H1 (cell line): Measurements from ENCODE around the gene BARHL1. TPM values are rescaled to one million over a fixed set of nuclear protein-coding genes. Genes with fewer than 3 reads are reported as not detected.

Experiments
- CTCF ChIA-PET: fragments of 300-600 bp; sonication (Branson Sonifier 250); formaldehyde crosslinking; loops from one replicate; lab custom pipeline; 2021; ENCODE audit not compliant: partially characterized antibody; lab: Charles Lee
- POLR2A ChIA-PET: fragments of 300-600 bp; sonication (Branson Sonifier 250); formaldehyde crosslinking; loops from one replicate; lab custom pipeline; 2021; ENCODE audit warnings: inconsistent platforms; ENCODE audit not compliant: partially characterized antibody; lab: Charles Lee
- DNase-seq, 2 experiments: peaks; one replicate each; pipeline versions ENCODE4 v3.0.0 to v3.0.0-alpha.2; 2010 to 2022; ENCODE audit warnings: low spot score in 2 of 2, low read depth in 1 of 2, mixed read lengths in 1 of 2
- FAIRE-seq: peaks from 2 replicates; lab custom pipeline; 2011; peaks lifted over from hg19 to GRCh38; lab: Jason Lieb, UNC
- H2AFZ ChIP-seq: 2 replicates; pipeline ENCODE4 v1.8.1; 2012; ENCODE audit warnings: low read length, inconsistent platforms
- H2AK5ac ChIP-seq: 2 replicates; pipeline ENCODE4 v1.6.1; 2013; ENCODE audit warnings: low read depth, low read length
- H2BK120ac ChIP-seq: replicated peaks from 2 replicates; pipeline ENCODE3; 2013; ENCODE audit warnings: low read depth, low read length, inconsistent platforms
- H2BK12ac ChIP-seq: 2 replicates; pipeline ENCODE4 v1.6.1; 2013; ENCODE audit warnings: low read depth, low read length
- H2BK15ac ChIP-seq: 2 replicates; pipeline ENCODE4 v1.6.1; 2013; ENCODE audit warnings: low read length
- H2BK20ac ChIP-seq: 2 replicates; pipeline ENCODE4 v1.6.1; 2013; ENCODE audit warnings: low read length
- H2BK5ac ChIP-seq: 2 replicates; pipeline ENCODE4 v1.6.1; 2013; ENCODE audit warnings: low read depth, low read length
- H3K14ac ChIP-seq: 2 replicates; pipeline ENCODE4 v1.6.1; 2013; ENCODE audit warnings: inconsistent platforms; ENCODE audit not compliant: insufficient read length
- H3K18ac ChIP-seq: 2 replicates; pipeline ENCODE4 v1.6.1; 2013; ENCODE audit warnings: low read length; ENCODE audit errors: extremely low read depth
- H3K23ac ChIP-seq: 2 replicates; pipeline ENCODE4 v1.6.1; 2013; ENCODE audit warnings: inconsistent platforms; ENCODE audit not compliant: insufficient read length
- H3K23me2 ChIP-seq: 2 replicates; pipeline ENCODE4 v1.6.1; 2013; ENCODE audit warnings: low read depth, low read length
- H3K27ac ChIP-seq: 2 replicates; pipeline ENCODE4 v1.6.1; 2011; ENCODE audit warnings: low read depth, low read length, inconsistent platforms
- H3K27me3 ChIP-seq, 4 experiments: replicated peaks in 1 of 4; 1 replicate in 1 of 4; 2 replicates in 3 of 4; pipeline versions ENCODE4 v1.6.1 to v1.8.1; 2011 to 2013; ENCODE audit warnings: low read length in 3 of 4, mild to moderate bottlenecking in 3 of 4, inconsistent platforms in 2 of 4, mixed read lengths in 2 of 4, moderate library complexity in 1 of 4; ENCODE audit not compliant: control insufficient read depth in 3 of 4, insufficient read depth in 3 of 4; ENCODE audit errors: extremely low read depth in 1 of 4
- H3K36me3 ChIP-seq, 4 experiments: 2 replicates each; pipeline versions ENCODE4 v1.6.1 to v1.8.1; 2011 to 2013; ENCODE audit warnings: mild to moderate bottlenecking in 4 of 4, low read length in 3 of 4, moderate library complexity in 2 of 4, control low read depth in 1 of 4, inconsistent platforms in 1 of 4; ENCODE audit not compliant: insufficient read depth in 4 of 4, control insufficient read depth in 2 of 4
- H3K4ac ChIP-seq: replicated peaks from 2 replicates; pipeline ENCODE3; 2013; ENCODE audit warnings: low read length, low read depth, mixed read lengths, inconsistent platforms; ENCODE audit not compliant: insufficient read length
- H3K4me1 ChIP-seq, 4 experiments: replicated peaks in 1 of 4; 1 replicate in 1 of 4; 2 replicates in 3 of 4; pipeline versions ENCODE4 v1.6.1 to v1.8.1; 2011 to 2013; ENCODE audit warnings: low read length in 3 of 4, inconsistent platforms in 2 of 4, mixed read lengths in 1 of 4; ENCODE audit not compliant: insufficient read depth in 4 of 4, control insufficient read depth in 3 of 4
- H3K4me2 ChIP-seq, 2 experiments: 2 replicates each; pipeline versions ENCODE4 v1.6.1 to v1.8.1; 2011 to 2013; ENCODE audit warnings: low read depth in 2 of 2, low read length in 2 of 2, control low read depth in 1 of 2, inconsistent platforms in 1 of 2, mild to moderate bottlenecking in 1 of 2; ENCODE audit not compliant: insufficient read depth in 1 of 2
- H3K4me3 ChIP-seq, 4 experiments: fragments of 200-600, 300-600 bp in 1 of 4; sonication (generic), shearing (Covaris generic), sonication (Bioruptor Twin) in 1 of 4; 2 replicates each; pipeline versions ENCODE4 v1.5.1 to v1.8.1; 2011 to 2016; ENCODE audit warnings: low read length in 4 of 4, low read depth in 3 of 4, control low read depth in 2 of 4, inconsistent platforms in 2 of 4, mild to moderate bottlenecking in 2 of 4, mixed read lengths in 1 of 4, moderate library complexity in 1 of 4; ENCODE audit not compliant: insufficient read depth in 2 of 4; ENCODE audit errors: extremely low read depth in 1 of 4
- H3K56ac ChIP-seq: replicated peaks from 2 replicates; pipeline ENCODE3; 2013; ENCODE audit warnings: low read depth, mild to moderate bottlenecking, mixed read lengths, low read length, inconsistent platforms; ENCODE audit not compliant: insufficient read length
- H3K79me1 ChIP-seq: 2 replicates; pipeline ENCODE4 v1.6.1; 2013; ENCODE audit warnings: low read depth, low read length, control low read depth
- H3K79me2 ChIP-seq, 2 experiments: 2 replicates each; pipeline versions ENCODE4 v1.6.1 to v1.8.1; 2012 to 2013; ENCODE audit warnings: low read length in 2 of 2, mild to moderate bottlenecking in 2 of 2, inconsistent platforms in 1 of 2; ENCODE audit not compliant: insufficient read depth in 2 of 2, control insufficient read depth in 1 of 2
- H3K9ac ChIP-seq, 4 experiments: replicated peaks in 1 of 4; 1 replicate in 1 of 4; 2 replicates in 3 of 4; pipeline versions ENCODE4 v1.6.1 to v1.8.1; 2011 to 2013; ENCODE audit warnings: low read depth in 3 of 4, low read length in 3 of 4, control low read depth in 2 of 4, mild to moderate bottlenecking in 2 of 4, moderate library complexity in 2 of 4, inconsistent platforms in 1 of 4; ENCODE audit errors: extremely low read depth in 1 of 4
- H3K9me3 ChIP-seq, 2 experiments: 2 replicates each; pipeline versions ENCODE4 v1.6.1 to v1.8.1; 2012 to 2013; ENCODE audit warnings: mild to moderate bottlenecking in 2 of 2, moderate library complexity in 2 of 2, control low read depth in 1 of 2, inconsistent platforms in 1 of 2, low read depth in 1 of 2, low read length in 1 of 2, mixed read lengths in 1 of 2; ENCODE audit not compliant: insufficient read depth in 2 of 2
- H4K20me1 ChIP-seq, 2 experiments: replicated peaks in 1 of 2; 2 replicates each; pipeline versions ENCODE3 to v1.8.1; 2011 to 2013; ENCODE audit warnings: inconsistent platforms in 2 of 2, low read length in 2 of 2, mild to moderate bottlenecking in 1 of 2; ENCODE audit not compliant: insufficient read depth in 2 of 2, control insufficient read depth in 1 of 2
- H4K5ac ChIP-seq: 2 replicates; pipeline ENCODE4 v1.6.1; 2013; ENCODE audit warnings: low read length, low read depth, mixed read lengths, inconsistent platforms; ENCODE audit not compliant: insufficient read length
- H4K8ac ChIP-seq: 2 replicates; pipeline ENCODE4 v1.8.0; 2013; ENCODE audit warnings: mild to moderate bottlenecking, moderate library complexity, low read length, inconsistent platforms; ENCODE audit not compliant: insufficient read depth; ENCODE audit errors: extremely low read depth
- H4K91ac ChIP-seq: replicated peaks from 2 replicates; pipeline ENCODE3; 2013; ENCODE audit warnings: low read length, mixed read lengths, inconsistent platforms; ENCODE audit not compliant: insufficient read length
- CEBPB ChIP-seq: IDR thresholded peaks from 2 replicates; pipeline ENCODE4 v1.6.1; 2012; ENCODE audit warnings: low read depth, low read length
- CREB1 ChIP-seq: IDR thresholded peaks from 2 replicates; pipeline ENCODE4 v1.6.1; 2012; ENCODE audit warnings: inconsistent platforms
- EGR1 ChIP-seq: IDR thresholded peaks from 2 replicates; pipeline ENCODE4 v1.6.1; 2011; ENCODE audit warnings: low read depth, low read length, borderline replicate concordance
- EP300 ChIP-seq, 2 experiments: IDR thresholded peaks; 1 replicate in 1 of 2; 2 replicates in 1 of 2; pipeline ENCODE4 v1.6.1; 2011 to 2012; ENCODE audit warnings: low read depth in 2 of 2, low read length in 2 of 2, mild to moderate bottlenecking in 2 of 2, borderline replicate concordance in 1 of 2, inconsistent platforms in 1 of 2, moderate library complexity in 1 of 2
- KDM1A ChIP-seq: fragments of 200-600, 300-600 bp; sonication (generic); IDR thresholded peaks from 2 replicates; pipeline ENCODE4 v1.7.1; 2016; ENCODE audit warnings: mild to moderate bottlenecking, low read length, borderline replicate concordance
- MAFK ChIP-seq: IDR thresholded peaks from 2 replicates; pipeline ENCODE4 v1.6.1; 2012; ENCODE audit warnings: low read depth, mild to moderate bottlenecking, improper control_type of control experiment, low read length
- PHF8 ChIP-seq: fragments of 200-600 bp; sonication (generic); conservative IDR thresholded peaks from 2 replicates; pipeline ENCODE4 v1.7.1; 2012; ENCODE audit warnings: low read depth, mild to moderate bottlenecking, inconsistent platforms, low read length, moderate library complexity
- RBBP5 ChIP-seq: IDR thresholded peaks from 2 replicates; pipeline ENCODE4 v1.7.1; 2012; ENCODE audit warnings: low read depth, mild to moderate bottlenecking, inconsistent platforms, low read length, moderate library complexity, borderline replicate concordance
- SP2 ChIP-seq: IDR thresholded peaks from 2 replicates; pipeline ENCODE4 v1.6.1; 2012; ENCODE audit warnings: mild to moderate bottlenecking, low read length, inconsistent platforms
- SUZ12 ChIP-seq: fragments of 200-600 bp; sonication (generic); IDR thresholded peaks from 2 replicates; pipeline ENCODE4 v1.6.1; 2012; ENCODE audit warnings: mild to moderate bottlenecking, inconsistent platforms, low read length, moderate library complexity, mixed read lengths
- TBP ChIP-seq: IDR thresholded peaks from 2 replicates; pipeline ENCODE4 v1.6.1; 2011; ENCODE audit warnings: low read depth, low read length, improper control_type of control experiment
- TCF12 ChIP-seq: IDR thresholded peaks from 2 replicates; pipeline ENCODE4 v1.6.1; 2011; ENCODE audit warnings: low read depth, mild to moderate bottlenecking, low read length
- TEAD4 ChIP-seq: IDR thresholded peaks from 2 replicates; pipeline ENCODE4 v1.6.1; 2012; ENCODE audit warnings: low read depth, low read length, inconsistent platforms, mixed read lengths
- ZNF274 ChIP-seq: IDR thresholded peaks from 2 replicates; pipeline ENCODE4 v1.7.0; 2012; ENCODE audit warnings: low read length, borderline replicate concordance; ENCODE audit errors: extremely low read depth
- WGBS, 2 experiments: shearing (Covaris generic) in 1 of 2; methylation state at CpG; one replicate each; pipeline versions ENCODE4 v1.1.6 to v1.1.7; 2013 to 2015; ENCODE audit warnings: low lambda C conversion rate in 2 of 2, mixed read lengths in 2 of 2, inconsistent platforms in 1 of 2, low coverage in 1 of 2, missing lambda C conversion rate in 1 of 2; ENCODE audit not compliant: insufficient replicate concordance in 2 of 2, insufficient coverage in 1 of 2, insufficient read length in 1 of 2; ENCODE audit errors: extremely low coverage in 1 of 2, missing lambda C conversion rate in 1 of 2; 5-methylcytosine and 5-hydroxymethylcytosine counted together
- polyA plus RNA-seq, 7 experiments: library from polyadenylated mRNA; depleted of rRNA in 3 of 7; stranded (reverse) in 5 of 7; unstranded in 2 of 7; fragments of >200 nt in 5 of 7; fragments of 200-250 nt in 2 of 7; gene quantifications; 1 replicate in 5 of 7; 2 replicates in 1 of 7; 4 replicates in 1 of 7; pipeline versions ENCODE4 v1.2.1 to v1.2.3, GENCODE V29; 2011 to 2013; ENCODE audit warnings: missing spikeins in 2 of 7, mixed read lengths in 2 of 7
- total RNA-seq: library from RNA; stranded (reverse); fragmentation: NEBNext Ultra II Directional; extraction: Animal tissue kit (Norgen Biotek cat#: 25700); gene quantifications from 2 replicates; pipeline ENCODE4 v1.2.1, GENCODE V29; 2021

Gene BARHL1
- total and polyA plus RNA-seq, 2 of the 8 experiments (the other 6 are each of a cell fraction or from before 2014, with no cell fraction given), result not detected

- no peak overlapping the region for H3K4ac ChIP-seq
- no peak overlapping the region for H2BK12ac ChIP-seq
- H3K14ac ChIP-seq, result no peak overlapping the region
- H3K79me1 ChIP-seq, result no peaks in the 10 kb centered on the region; the same call in 1 of the 2 replicates
- FAIRE-seq (no peak), DNase-seq (no peak)
- H3K9me3 ChIP-seq, result no peaks in the 10 kb centered on the region
- no peaks in the 10 kb centered on the region for H3K23me2 ChIP-seq
- no peak overlapping the region for H2AFZ ChIP-seq
- H2BK15ac ChIP-seq, result no peak overlapping the region
- H3K56ac ChIP-seq, result no peak overlapping the region
- no peak overlapping the region for H4K5ac ChIP-seq
- H2BK20ac ChIP-seq, result no peak overlapping the region
- WGBS, 2 experiments, result 86% methylated on average over 7 of the region's 7 CpGs; no CpG with 5 or more reads in 1 of the 2 experiments
- H2AK5ac ChIP-seq, result no peak overlapping the region
- H3K4me2 ChIP-seq, result no peak overlapping the region
- H4K20me1 ChIP-seq, result peaks cover 3% of the 10 kb centered on the region in 2 experiments
- H3K23ac ChIP-seq, result no peak overlapping the region
- ChIA-PET POLR2A (no interaction called here), CTCF (interaction anchor here (0.9 to 3.9 kb wide), 2 partner anchors 12 to 270 kb away, joined by 3 to 16 read pairs; no protein-coding TSS in a partner anchor)
- H3K18ac ChIP-seq, result no peak overlapping the region
- no peak overlapping the region for H2BK120ac ChIP-seq
- 0 out of 7 replicates have a peak, but pooled peaks cover 0 to 3% (median 0%) of the 10 kb centered on the region in 4 experiments for H3K4me1 ChIP-seq
- H4K91ac ChIP-seq, result no peak overlapping the region
- H3K79me2 ChIP-seq, result no peaks in the 10 kb centered on the region
- peaks cover 3 to 21% (median 14%) of the 10 kb centered on the region in 4 experiments; a peak in 7 of 8 replicates for H3K36me3 ChIP-seq
- H3K27me3 ChIP-seq, result no peaks in the 10 kb centered on the region
- H3K4me3 ChIP-seq, result no peak overlapping the region
- H2BK5ac ChIP-seq, result no peak overlapping the region
- H3K27ac ChIP-seq, result no peak overlapping the region
- no peak overlapping the region for H3K9ac ChIP-seq
- no peak overlapping the region for H4K8ac ChIP-seq
- TF ChIP-seq RBBP5, result no peak
- no peak for TF ChIP-seq EP300 (IDR thresholded peaks at IDR 0.05; ENCODE audit: borderline replicate concordance in 1 of 2, low read depth in 2 of 2, low read length in 2 of 2)
- no peak for TF ChIP-seq TBP
- TF ChIP-seq KDM1A, result no peak
- TF ChIP-seq CREB1, result no peak
- no peak for TF ChIP-seq PHF8
- TF ChIP-seq ZNF274, result no peak
- TF ChIP-seq TEAD4, result no peak
- TF ChIP-seq SUZ12, result no peak
- no peak for TF ChIP-seq SP2
- no peak for TF ChIP-seq CEBPB
- no peak for TF ChIP-seq EGR1
- TF ChIP-seq TCF12, result no peak
- no peak for TF ChIP-seq MAFK
These were observed 50.2 kb downstream of the BARHL1 start for GRCh38 chr9:132632413-132633129.
